NCI-H1105 (cell line): Measurements from ENCODE around the gene RBM39.

ENCODE experiments used
- DNase-seq: peaks from one replicate; lab custom pipeline; 2025; lab: John Stamatoyannopoulos, UW

RBM39 gene

DNA sequence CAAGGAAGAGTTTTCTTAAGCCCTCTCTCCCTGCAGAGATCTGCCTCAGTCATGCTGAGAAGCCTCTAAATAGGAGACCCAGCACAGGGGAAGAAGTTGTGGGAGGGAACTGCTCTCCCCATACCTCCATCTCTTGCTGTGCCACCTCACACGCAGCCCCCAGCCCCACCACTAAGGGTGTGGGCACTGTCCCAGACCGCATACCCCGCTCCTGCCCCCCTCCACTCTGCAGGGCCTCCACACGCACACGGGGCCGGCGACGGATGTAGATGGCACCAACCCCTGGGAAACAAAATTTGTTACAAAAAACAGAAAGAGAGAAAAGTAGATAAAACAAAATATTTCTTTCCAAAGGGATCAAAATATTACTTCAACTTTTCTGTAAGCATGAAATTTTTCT lies 67.1 kb downstream of the RBM39 start:
- no peak for DNase-seq

DNA sequence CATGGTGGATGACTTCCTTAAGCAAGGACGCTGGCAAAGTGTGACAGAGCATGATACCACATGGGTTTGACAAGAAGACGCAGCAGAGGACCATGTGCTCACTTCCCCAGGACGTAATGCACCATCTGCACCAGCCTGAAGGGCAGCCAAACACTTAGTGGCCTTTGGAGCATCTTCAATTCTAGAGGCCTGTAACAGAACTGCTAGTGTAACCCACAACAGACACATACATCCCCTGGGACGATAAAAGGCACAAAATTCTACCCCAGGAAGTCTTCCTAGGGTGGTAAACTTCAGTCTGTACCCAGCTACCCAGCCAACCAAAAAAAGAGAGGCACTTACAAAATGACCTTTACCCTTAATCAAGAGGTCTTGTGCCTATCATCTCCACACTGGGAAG lies 68.2 kb downstream of the RBM39 start:
- DNase-seq: no peak

DNA sequence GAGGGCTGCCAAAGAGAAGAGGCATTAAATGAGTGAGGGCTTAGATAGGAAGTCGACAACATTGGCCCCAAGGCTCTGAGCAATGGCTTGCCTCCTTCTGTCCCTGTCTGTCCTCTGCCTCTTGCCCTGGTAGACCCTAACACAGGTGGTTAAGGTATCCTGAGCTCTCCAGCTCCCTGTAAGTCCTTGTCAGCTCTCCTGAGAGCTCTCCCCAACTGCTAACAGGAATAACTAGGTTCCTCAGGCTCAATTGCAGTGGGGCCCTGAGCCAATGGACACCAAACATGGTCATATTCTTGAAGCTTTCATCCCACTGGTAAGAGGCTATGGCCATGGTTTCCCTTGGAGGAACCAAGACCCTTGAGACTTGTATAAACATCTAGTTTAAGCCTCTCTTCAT lies 72.4 kb downstream of the RBM39 start:
- no peak for DNase-seq

DNA sequence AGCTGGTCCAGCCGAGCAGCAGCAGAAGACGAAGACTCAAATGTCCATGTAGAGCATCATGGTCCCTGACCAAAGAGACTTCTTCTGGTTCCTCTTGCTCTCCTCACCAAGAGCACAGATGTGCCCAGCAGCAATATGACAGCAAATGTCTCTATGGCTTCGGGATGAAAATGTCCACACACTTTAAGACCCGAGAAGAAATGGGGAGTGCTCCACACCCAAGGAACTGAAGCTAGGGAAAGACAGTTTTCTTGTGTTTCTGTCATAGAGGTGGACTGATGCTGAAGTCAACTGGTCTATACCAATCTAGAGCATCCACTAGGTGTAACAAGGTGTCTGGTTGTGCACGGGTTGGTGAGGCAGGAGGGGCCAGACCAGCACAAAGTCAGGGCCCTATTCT lies 72.8 kb downstream of the RBM39 start:
- DNase-seq: no peak

DNA sequence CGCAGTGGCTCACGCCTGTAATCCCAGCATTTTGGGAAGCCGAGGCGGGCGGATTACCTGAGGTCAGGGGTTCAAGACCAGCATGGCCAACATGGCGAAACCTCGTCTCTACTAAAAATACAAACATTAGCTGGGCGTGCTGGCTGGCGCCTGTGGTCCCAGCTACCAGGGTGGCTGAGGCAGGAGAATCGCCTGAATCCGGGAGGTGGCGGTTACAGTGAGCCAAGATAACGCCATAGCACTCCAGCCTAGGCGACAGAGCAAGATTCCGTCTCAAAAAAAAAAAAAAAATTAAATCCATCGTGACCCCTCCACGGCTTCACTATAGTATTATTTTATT lies 76.1 kb downstream of the RBM39 start:
- DNase-seq: no peak

DNA sequence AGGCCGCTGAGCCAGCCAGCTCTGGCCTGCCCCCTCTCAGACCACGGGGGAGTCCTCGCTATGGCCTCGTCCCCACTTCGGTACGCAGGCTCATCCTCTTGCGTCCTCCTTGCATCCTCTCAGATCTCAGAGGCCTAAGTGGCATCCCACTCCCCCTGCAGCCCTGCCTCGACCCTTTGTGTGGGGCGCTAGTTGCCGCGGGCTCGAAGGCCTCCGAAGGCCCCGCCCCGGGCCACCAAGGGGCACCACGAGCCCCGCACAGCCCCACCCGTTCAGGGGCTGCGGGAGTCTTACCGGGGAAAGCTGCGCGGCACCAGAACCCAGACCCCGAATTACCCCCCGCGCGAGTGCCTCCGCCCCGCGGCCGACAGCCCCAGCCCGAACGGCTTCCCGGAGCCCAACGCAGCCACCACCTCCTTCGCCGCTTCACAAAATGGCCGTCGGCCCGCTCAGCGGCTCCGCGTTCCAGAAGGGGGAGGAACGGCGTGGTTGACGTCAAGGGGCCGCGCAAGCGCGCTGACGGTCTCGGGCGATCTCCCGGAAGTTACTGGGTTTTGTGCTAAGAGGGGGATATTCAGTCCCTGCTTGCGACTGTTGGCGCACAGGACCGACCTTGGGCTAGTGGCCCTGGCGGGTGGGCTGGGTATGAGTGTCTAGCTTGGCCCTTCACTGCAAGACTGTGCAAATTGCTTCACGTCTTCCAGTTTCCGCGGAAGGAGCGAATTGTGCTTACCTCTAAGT lies 77.4 kb downstream of the RBM39 start, which contains the start of the genes CPNE1 and RBM12:
TSS of gene CPNE1 (minus strand) at position 435 of the 741 bp plus-strand sequence. CDS start 31,977 bp downstream, outside the sequence.
TSS of gene RBM12 (minus strand) at position 435 of the 741 bp plus-strand sequence. CDS start 9,578 bp downstream, outside the sequence.
- peak; percentile 91 for DNase-seq

DNA sequence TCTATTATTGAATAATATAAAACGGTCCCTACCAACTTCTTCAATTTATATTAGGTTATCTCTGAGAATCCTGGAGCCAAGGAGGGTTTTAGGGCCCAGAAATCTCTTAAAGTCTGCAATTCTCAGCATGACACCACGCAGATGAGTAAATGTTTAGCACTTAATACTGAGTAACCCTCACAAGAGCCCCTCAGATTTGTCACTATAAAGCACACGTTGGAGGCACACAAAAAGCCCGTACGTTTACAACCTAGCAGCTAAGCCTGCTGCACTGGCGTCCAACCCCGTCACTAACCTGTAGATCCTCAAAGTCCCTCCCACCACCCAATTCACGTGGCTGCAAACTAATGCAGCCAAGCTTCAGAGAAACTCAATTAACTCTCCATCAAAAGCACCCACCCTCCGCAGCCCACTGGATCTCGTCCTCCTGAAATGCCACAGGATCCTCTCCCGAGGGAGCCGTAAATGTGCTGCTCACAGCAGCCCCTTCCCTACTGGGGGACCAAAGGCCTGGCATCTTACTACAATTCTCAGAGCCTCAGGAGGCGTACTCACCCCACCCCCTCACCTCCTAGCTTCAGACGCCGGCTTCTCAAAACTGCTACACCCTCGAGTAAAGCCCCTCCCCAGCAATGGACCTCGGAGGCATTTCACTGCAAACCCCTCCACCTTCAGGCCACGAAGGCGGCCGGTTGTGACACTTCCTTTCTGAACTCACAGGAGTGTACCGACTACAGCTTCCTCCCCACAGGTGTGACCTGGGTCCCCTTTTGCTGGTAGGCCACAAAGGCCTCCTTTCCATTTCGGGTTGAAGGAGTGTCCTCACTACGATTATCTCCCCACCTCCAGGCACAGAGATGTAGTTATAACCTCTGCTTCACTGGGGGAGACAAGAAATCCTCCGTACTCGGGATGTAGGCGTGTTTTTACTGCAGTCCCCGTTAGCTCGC lies 78.3 kb downstream of the RBM39 start:
- peak; percentile 49 for DNase-seq

DNA sequence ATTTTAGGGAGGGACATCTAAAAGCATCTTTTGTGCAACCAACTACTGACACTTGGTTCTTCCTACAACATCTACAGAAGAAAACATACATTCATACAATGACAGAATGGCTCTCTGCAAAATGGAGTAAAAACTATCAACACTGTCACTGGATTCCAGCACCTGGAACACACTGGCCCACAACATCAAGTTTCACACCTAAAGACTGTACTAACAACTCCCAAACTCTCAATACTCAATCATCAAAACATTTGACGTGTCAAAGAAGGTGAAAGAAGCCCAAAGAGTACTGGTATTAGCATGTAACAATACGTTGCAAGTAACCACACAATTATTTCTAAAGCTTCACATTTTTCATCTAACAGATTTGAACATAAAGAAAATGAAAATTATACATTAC lies 79.5 kb downstream of the RBM39 start:
- DNase-seq: no peak

DNA sequence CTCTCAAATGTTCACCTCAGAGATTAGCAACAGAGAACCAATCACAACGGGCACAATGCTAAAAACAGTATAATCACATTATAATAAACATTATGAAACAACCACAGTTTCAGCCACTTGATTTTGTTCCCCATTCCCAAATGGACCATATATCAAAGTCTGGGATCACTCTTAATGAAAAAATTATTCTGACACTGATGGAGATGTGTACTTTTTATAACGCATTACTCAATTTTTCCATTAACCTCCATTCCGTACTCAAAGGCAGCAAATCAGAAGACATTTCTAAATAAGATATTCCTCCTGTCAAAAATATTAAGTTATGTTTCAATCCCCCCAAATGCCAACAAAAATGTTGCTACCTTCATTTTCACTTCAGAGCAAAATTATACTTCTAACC lies 80.2 kb downstream of the RBM39 start:
- no peak for DNase-seq

DNA sequence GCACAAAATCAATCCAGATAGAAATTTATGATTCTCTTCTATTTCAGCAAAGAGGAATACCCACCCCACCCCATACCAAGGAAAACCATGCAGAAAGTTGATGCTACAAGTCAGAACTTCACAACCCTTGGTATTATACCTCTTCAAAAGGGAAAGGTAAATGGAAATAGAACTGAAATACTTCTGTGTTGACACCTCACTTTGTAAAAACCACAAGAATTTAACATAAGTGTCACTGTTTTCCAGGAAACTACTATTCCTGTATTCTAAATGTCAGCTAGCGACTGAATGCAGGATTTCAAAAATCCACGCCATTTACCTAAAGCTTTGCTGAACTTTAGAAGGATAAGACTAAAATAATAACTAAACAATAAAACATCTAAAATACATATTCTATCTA lies 81.0 kb downstream of the RBM39 start:
- no peak for DNase-seq

DNA sequence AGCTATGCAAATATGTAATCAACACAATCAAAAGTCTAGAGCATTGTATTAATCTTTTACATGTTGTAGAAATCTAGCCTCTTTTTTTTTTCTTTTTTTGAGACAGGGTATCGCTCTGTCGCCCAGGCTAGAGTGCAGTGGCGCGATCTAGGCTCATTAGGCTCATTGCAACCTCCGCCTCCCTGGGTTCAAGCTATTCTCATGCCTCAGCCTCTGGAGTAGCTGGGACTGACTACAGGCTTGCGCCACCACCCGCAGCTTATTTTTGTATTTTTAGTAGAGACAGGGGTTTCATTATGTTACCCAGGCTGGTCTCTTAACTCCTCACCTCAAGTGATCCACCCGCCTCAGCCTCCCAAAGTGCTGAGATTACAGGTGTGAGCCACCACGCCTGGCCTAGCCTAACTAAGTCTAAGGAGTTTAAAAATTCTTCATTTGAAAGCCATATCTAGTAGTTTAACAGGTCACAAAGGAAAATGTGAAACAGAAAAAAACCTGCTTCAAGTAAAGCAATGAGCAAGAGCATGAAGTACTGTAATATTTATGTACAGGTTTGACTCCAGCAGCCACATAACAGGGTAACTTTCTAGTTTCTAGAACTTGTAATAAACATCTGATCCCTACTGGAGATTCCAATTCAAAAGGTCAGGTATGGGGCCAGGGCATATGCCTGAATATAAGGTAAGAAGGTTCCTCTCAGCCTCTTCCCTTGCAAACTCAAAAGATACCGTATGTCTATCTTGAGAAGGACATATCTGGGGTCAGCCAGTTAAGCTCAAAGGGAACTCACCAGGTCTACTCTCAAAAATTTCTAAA lies 81.7 kb downstream of the RBM39 start:
- DNase-seq: no peak

DNA sequence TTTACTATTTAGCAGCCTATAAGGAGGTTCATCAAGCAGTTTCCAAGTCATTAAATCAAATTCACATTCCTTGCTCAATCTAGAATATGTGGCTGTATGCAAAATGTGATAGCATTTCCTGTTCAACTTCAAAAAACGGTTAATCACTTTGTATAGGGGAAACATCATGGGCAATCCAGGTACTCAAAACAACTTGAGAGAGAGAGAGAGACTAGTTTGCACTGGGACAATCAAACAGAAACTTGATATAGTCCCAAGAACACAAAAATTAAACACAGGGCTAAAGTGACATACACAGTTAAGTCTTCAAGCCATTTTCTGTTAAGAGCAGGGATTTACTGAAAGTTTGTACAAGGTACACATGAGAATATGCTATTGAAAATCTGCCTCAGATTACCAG lies 84.8 kb downstream of the RBM39 start:
- no peak for DNase-seq

DNA sequence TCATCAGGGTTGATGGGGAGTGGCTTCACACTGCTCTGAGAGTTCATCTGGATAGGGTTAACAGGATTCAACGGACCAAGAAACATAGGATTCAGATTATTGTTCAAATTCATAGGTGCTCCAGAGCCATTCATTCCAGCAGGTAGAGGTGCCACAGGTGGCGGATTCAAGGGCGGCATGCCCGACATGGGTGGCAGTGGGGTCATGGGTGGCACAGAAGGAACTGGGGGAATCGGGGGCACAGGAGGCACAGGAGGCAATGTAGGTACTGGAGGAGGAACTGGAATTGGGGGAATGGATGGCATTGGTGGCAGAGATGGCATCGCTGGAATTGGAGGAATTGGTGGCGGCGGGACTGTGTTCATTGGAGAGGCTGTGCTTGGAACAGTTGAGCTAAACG lies 87.6 kb downstream of the RBM39 start:
- DNase-seq: no peak

DNA sequence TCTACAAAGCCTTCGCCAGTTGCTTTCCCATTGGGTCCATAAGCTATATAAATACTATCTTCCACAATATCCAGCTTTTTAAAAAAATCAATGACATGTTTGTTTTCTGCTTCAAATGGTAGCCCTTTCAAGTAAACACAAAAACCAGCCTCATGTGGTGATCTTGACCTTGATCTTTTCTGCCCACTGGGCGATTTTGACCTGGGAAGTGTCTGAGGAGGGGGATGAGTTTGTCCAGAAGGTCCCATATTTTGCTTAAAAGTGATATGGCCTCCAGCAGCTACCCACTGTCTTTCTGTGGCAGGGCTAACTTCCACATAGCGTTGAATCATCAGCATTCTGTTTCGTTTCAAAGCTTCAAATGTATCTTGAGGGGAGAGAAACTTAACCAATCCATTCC lies 88.2 kb downstream of the RBM39 start:
- DNase-seq: no peak
